Measurements from ENCODE around the gene HLA-C.
"Not testable (repeated sequence)": the region's sequence is repeated elsewhere in the genome, so short reads cannot be mapped to it uniquely, and the experiment has no call there.

Gene HLA-C

GRCh38 chr6:31259995-31260394 is 11.9 kb downstream of the HLA-C start:
- H3K27ac Mint-ChIP-seq; H3K27me3 Mint-ChIP-seq; H3K4me3 Mint-ChIP-seq; H3K36me3 Mint-ChIP-seq (ENCODE audit: low read depth); DNase-seq: not testable (repeated sequence)
- Mint-ChIP-seq H3K4me1 (ENCODE audit: low read depth) (peaks cover 16% of the 10 kb centered on the region), H3K9me3 (peaks cover 23% of the 10 kb centered on the region)

GRCh38 chr6:31252625-31253024 is 19.3 kb downstream of the HLA-C start:
- peaks cover 6% of the 10 kb centered on the region for H3K9me3 Mint-ChIP-seq
- H3K4me3 Mint-ChIP-seq, result no peak overlapping the region
- no peak overlapping the region for H3K27ac Mint-ChIP-seq
- no peaks in the 10 kb centered on the region for H3K4me1 Mint-ChIP-seq (ENCODE audit: low read depth)
- no peaks in the 10 kb centered on the region for H3K36me3 Mint-ChIP-seq (ENCODE audit: low read depth)
- H3K27me3 Mint-ChIP-seq, result no peaks in the 10 kb centered on the region
- no peak for DNase-seq

GRCh38 chr6:31251261-31251660 is 20.6 kb downstream of the HLA-C start:
- Mint-ChIP-seq H3K4me1 (ENCODE audit: low read depth) (no peaks in the 10 kb centered on the region), H3K27me3 (no peaks in the 10 kb centered on the region), H3K36me3 (ENCODE audit: low read depth) (no peaks in the 10 kb centered on the region), H3K9me3 (peaks cover 12% of the 10 kb centered on the region), H3K27ac (no peak overlapping the region), H3K4me3 (no peak overlapping the region)
- no peak for DNase-seq

GRCh38 chr6:31249184-31249583 is 22.7 kb downstream of the HLA-C start:
- H3K27me3 Mint-ChIP-seq, result no peaks in the 10 kb centered on the region
- DNase-seq, result no peak
- H3K4me3 Mint-ChIP-seq, result no peak overlapping the region
- peaks cover 12% of the 10 kb centered on the region for H3K9me3 Mint-ChIP-seq
- no peaks in the 10 kb centered on the region for H3K36me3 Mint-ChIP-seq (ENCODE audit: low read depth)
- peaks cover 4% of the 10 kb centered on the region for H3K4me1 Mint-ChIP-seq (ENCODE audit: low read depth)
- H3K27ac Mint-ChIP-seq, result no peak overlapping the region

DNA sequence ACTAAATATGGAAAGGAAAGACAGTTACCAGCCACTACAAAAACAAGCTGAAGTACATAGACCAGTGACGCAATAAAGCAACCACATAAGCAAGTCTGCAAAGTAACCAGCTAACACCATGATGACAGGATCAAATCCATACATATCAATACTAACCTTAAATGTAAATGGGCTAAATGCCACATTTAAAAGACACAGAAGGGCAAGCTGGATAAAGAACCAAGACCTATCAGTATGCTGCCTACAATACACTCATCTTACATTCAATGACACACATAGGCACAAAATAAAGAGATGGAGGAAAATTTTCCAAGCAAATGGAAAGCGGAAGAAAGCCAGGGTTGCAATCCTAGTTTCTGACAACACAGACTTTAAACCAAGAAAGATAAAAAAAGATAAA is 24.1 kb downstream of the HLA-C start:
- no peak for DNase-seq
- peaks cover 12% of the 10 kb centered on the region for H3K4me1 Mint-ChIP-seq (ENCODE audit: low read depth)
- no peak overlapping the region for H3K4me3 Mint-ChIP-seq
- peaks cover 12% of the 10 kb centered on the region for H3K9me3 Mint-ChIP-seq
- no peaks in the 10 kb centered on the region for H3K27me3 Mint-ChIP-seq
- H3K36me3 Mint-ChIP-seq (ENCODE audit: low read depth), result no peaks in the 10 kb centered on the region
- no peak overlapping the region for H3K27ac Mint-ChIP-seq

- Mint-ChIP-seq H3K27me3 (no peaks in the 10 kb centered on the region), H3K4me1 (ENCODE audit: low read depth) (peaks cover 14% of the 10 kb centered on the region), H3K4me3 (no peak overlapping the region), H3K27ac (no peak overlapping the region), H3K36me3 (ENCODE audit: low read depth) (no peaks in the 10 kb centered on the region), H3K9me3 (peaks cover 12% of the 10 kb centered on the region)
- DNase-seq, result no peak
Measured at GRCh38 chr6:31246051-31246521, 25.8 kb downstream of the HLA-C start.

DNA sequence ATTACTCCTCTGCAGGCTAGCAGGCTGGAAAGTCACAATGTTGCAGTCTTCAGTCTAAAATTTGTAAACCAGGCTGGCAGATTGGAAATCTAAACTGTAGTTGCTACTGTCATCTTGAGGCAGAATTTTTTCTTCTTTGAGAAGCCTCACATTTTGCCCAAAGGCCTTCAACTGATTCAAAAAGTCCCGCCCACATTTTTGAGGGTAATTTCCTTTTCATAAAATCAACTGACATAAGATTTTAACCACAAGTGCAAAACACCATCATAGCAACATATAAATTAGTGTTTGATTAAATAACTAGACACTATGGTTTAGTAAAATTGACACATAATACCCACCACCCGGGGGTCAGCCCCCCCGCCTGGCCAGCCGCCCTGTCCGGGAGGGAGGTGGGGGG is 28.4 kb downstream of the HLA-C start:
- no peak overlapping the region for H3K4me3 Mint-ChIP-seq
- no peak for DNase-seq
- H3K9me3 Mint-ChIP-seq, result peaks cover 10% of the 10 kb centered on the region
- H3K27me3 Mint-ChIP-seq, result no peaks in the 10 kb centered on the region
- no peaks in the 10 kb centered on the region for H3K36me3 Mint-ChIP-seq (ENCODE audit: low read depth)
- H3K27ac Mint-ChIP-seq, result no peak overlapping the region
- peaks cover 14% of the 10 kb centered on the region for H3K4me1 Mint-ChIP-seq (ENCODE audit: low read depth)

- no peak overlapping the region for H3K4me3 Mint-ChIP-seq
Measured at GRCh38 chr6:31239854-31240253, 32.0 kb downstream of the HLA-C start.

GRCh38 chr6:31234101-31234500 is 37.8 kb downstream of the HLA-C start:
- not testable (repeated sequence) for H3K9me3 Mint-ChIP-seq; H3K4me3 Mint-ChIP-seq; DNase-seq; H3K27ac Mint-ChIP-seq; H3K27me3 Mint-ChIP-seq; H3K4me1 Mint-ChIP-seq (ENCODE audit: low read depth); H3K36me3 Mint-ChIP-seq (ENCODE audit: low read depth)

More at GRCh38 chr6:31239854-31240253, 32.0 kb downstream of the HLA-C start:
- Mint-ChIP-seq H3K27me3 (no peaks in the 10 kb centered on the region), H3K27ac (no peak overlapping the region), H3K9me3 (no peaks in the 10 kb centered on the region), H3K4me1 (ENCODE audit: low read depth) (peaks cover 10% of the 10 kb centered on the region), H3K36me3 (ENCODE audit: low read depth) (no peaks in the 10 kb centered on the region)
- no peak for DNase-seq

- H3K9me3 Mint-ChIP-seq, result no peaks in the 10 kb centered on the region
- H3K27ac Mint-ChIP-seq, result no peak overlapping the region
- H3K4me3 Mint-ChIP-seq, result no peak overlapping the region
- H3K4me1 Mint-ChIP-seq (ENCODE audit: low read depth), result no peaks in the 10 kb centered on the region
- no peaks in the 10 kb centered on the region for H3K36me3 Mint-ChIP-seq (ENCODE audit: low read depth)
- no peaks in the 10 kb centered on the region for H3K27me3 Mint-ChIP-seq
- no peak for DNase-seq
Measured at GRCh38 chr6:31228476-31228875, 43.4 kb downstream of the HLA-C start.

DNA sequence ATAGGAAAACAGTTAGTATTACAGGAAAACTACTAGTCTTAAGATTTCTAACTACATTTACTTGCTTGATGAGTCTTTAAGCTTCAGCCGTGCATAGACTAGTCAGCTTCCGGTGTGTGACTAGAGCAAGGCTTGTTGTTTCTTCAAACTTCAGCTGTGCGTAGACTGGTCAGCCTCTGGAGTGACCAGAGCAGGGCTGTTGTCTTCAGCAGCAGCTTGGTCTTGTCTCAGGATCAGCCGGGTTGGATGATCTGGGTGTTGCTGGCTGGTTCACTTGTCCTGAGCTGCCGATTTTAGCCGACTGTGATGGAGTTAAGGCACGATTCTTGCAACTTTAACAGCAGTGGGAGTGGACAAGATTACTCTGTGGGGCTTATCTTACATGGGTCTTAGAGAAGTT is 44.7 kb downstream of the HLA-C start:
- no peaks in the 10 kb centered on the region for H3K9me3 Mint-ChIP-seq
- no peaks in the 10 kb centered on the region for H3K27me3 Mint-ChIP-seq
- no peak for DNase-seq
- no peaks in the 10 kb centered on the region for H3K36me3 Mint-ChIP-seq (ENCODE audit: low read depth)
- H3K4me3 Mint-ChIP-seq, result no peak overlapping the region
- H3K4me1 Mint-ChIP-seq (ENCODE audit: low read depth), result no peaks in the 10 kb centered on the region
- H3K27ac Mint-ChIP-seq, result no peak overlapping the region

- no peak overlapping the region for H3K27ac Mint-ChIP-seq
- H3K27me3 Mint-ChIP-seq, result no peaks in the 10 kb centered on the region
- no peak for DNase-seq
- no peaks in the 10 kb centered on the region for H3K4me1 Mint-ChIP-seq (ENCODE audit: low read depth)
- no peaks in the 10 kb centered on the region for H3K36me3 Mint-ChIP-seq (ENCODE audit: low read depth)
- H3K4me3 Mint-ChIP-seq, result no peak overlapping the region
- H3K9me3 Mint-ChIP-seq, result no peaks in the 10 kb centered on the region
Measured at GRCh38 chr6:31225735-31226134, 46.2 kb downstream of the HLA-C start.

GRCh38 chr6:31222496-31222895 is 49.4 kb downstream of the HLA-C start:
- no peak overlapping the region for H3K4me3 Mint-ChIP-seq
- no peaks in the 10 kb centered on the region for H3K4me1 Mint-ChIP-seq (ENCODE audit: low read depth)
- no peak for DNase-seq
- H3K36me3 Mint-ChIP-seq (ENCODE audit: low read depth), result no peaks in the 10 kb centered on the region
- no peaks in the 10 kb centered on the region for H3K27me3 Mint-ChIP-seq
- peaks cover under 1% of the 10 kb centered on the region for H3K9me3 Mint-ChIP-seq
- H3K27ac Mint-ChIP-seq, result no peak overlapping the region
